SK-N-DZ (cell line): Measurements from ENCODE around the gene BAHD1.

Source experiments
- DNase-seq: peaks from one replicate; pipeline ENCODE4 v3.0.0-alpha.2; 2015; ENCODE audit warnings: low spot score

BAHD1 gene

DNA sequence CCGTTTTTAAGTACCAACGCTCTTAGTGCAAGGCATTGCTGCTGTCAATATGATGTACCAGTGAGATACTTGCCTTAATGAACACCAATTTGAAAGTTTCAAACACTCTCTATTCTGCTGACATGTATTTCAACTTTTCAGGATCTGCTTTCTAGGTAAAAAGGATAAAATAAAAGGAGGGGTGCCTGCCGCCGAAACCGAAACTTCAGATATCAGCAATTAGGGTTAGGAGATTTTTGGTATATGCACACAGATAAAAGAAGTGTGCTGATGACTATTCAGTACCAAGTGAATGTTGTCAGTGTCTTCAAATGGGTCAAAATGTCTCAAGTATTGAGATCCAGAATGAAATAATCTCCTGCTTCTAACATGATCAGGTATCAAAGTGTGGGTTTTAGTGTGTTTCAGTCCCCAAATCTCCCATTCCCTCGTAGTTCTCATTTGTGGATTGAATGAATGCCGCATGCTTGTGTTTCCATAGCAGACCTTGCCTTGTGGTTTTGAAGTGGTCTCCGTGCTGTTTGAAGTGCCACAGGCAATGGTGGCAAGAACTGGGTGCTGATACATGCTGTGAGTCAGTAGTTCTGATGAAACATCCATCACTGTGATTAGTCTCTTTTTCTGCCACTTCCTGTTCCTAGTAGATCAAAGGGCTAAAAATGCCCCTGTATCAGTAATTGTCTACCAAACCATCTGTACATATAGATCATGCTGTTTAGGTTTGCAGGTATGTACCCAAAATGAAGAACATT is 52.5 kb downstream of the BAHD1 start:
- no peak for DNase-seq

DNA sequence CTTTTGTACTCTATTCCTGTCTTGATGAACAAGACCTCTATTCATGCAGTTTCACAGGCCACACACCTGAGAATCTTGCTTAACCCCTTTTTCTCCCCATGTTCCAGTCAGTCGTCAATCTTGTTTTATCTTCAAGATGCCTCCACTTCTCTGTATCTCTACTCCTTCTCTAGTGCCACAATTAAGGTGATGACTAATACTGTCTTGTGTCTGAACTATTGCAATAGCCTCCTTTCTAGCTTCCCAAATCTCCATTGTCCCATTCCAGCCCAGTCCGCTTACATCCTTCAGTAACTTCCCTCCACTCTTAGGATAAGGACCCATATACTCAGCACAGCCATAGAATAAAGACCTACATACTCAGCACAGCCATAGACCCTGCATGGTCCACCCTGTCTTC is 54.8 kb downstream of the BAHD1 start:
- no peak for DNase-seq

DNA sequence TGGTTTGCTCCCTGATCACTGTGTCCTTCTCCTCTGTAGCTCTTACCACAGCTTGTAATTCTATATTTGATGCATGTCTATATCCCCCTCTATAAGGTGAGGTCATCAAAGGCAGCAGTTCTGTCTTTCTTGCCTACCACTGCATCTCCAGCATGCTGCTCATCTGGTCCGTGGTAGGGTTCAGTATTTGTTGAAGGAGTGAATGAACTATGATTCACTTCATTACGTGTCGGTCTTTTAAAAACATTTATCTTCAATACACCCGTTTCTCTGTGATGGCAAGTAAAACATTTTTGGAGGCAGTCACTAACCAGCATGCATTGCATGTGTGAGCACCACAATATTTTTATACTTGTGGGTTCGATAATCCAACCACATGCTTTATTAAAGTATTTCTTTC is 57.7 kb downstream of the BAHD1 start:
- DNase-seq: no peak

DNA sequence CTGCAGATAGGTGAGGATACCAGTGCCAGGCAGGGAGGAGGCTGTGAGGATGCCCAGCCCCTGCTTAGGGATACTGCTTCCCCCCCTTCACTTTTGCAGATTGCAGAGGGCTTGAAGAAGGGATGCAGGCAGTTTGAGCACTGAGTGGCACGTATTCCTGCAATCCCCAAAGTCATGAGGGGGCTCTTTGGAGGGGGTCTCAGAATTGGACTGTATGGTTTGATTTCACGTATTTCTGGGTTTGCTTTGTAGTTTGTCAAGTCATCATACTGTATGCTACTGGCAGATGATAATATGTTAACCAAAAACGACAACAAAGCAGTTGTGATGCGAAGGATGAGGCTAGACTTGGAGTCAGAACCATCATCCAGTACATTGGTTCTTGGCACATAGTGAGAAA is 58.1 kb downstream of the BAHD1 start:
- no peak for DNase-seq

DNA sequence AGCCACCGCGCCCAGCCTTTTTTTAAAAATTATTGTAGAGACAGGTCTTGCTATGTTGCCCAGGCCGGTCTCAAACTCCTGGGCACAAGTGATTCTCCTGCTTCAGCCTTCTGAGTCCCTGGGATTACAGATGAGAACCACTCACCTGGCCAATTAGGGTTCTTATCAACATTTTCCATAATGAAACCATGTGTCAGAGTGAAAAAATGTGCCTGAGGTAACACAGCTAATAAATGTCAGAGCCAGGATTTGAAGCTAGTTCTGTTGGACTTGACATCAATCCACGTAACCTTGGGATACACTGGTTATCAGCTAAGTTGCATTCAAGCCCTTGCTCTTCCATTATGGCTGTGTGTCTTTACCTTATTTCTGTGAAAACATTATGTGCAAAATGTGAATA is 59.2 kb downstream of the BAHD1 start:
- no peak for DNase-seq

DNA sequence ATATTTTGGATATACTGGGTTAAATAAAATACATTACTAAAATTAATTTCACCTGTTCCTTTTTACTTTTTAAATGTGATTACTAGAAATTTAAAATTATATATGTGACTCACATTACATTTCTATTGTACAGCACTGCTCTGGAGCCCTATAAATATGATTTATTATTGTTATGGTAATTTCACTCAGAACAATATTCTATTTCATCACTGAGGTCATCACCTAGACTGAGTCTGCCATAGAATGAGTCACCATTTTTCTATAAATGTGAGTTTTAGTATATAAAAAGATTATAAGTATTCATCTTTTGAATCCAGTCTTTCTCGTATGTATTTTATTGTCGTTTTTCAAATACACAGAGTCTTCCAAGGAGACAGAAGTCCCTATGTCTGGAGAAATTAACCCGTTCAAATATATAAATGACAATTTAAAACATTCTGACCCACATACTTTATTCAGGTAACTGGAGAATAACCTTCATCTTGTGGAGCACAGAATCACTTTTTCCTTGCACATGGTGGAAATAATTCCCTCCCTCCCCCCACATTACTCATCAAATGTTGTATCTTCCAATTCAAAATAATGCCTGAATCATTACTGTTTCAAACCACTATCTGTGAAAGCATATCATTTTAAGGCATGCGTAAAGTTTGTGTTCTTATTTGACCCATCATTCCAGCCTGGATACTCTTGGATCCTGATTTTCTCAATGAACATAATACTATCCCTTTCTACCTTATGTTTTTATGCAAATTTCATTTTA is 60.0 kb downstream of the BAHD1 start:
- DNase-seq: no peak

DNA sequence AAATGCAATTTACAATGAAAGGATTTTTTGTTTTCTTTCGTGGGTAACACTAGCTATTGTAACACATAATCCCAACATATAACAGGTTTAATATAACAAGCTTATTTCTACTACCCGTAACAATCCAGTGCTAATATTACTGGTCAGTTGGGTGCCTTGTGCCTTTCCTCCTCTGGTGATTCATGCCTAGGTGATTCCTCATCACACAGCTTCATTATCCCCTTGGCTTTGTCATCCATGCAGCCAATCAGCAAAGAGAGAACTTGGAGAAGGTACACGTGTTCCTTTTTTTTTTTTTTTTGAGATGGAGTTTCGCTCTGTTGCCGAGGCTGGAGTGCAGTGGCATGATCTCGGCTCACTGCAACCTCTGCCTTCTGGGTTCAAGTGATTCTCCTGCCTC is 60.7 kb downstream of the BAHD1 start:
- no peak for DNase-seq

DNA sequence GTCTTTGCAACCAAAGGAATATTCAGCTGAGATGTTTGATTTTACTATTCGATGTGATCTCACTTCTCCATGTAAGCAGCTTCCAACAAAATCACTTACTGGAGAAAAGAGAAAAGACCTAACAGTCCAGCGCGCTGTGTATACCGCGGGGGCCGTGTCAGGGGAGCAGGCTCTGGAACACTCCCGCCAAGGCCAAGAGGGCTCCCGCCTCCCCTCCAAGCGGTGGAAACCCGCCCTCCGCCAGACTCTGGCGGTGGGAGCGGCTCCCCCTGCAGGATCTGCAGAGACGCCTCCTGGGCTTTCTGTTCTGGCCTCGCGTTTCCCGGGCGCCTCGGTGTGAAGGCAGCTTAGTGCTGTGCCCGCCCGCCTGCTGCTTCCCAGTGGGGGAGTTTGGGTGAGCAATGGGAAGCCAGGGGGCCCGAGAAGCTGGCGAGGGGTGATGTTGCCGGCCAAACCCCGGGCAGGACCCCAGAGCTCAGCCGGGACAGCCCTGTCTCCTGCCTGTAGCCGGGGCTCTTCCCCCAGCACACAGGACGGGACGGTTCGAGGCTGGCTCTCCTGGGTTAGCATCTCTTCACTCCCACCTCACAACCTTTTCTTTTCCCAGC is 66.3 kb downstream of the BAHD1 start:
- peak; percentile 83 for DNase-seq

DNA sequence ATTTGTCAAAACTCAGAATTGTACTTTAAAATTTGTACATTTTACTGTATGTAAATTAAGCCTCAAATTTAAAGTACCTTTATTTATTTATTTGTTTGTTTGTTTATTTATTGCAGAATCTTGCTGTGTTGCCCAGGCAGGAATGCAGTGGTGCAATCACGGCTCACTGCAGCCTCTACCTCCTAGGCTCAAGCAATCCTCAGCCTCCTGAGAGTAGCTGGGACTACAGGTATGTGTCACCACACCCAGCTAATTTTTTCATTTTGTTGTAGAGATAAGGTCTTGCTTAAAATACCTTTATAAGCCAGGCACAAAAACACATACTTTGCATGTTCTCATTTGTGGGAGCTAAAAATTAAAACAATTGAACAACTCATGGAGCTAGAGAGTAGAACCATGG is 67.5 kb downstream of the BAHD1 start:
- DNase-seq: no peak

DNA sequence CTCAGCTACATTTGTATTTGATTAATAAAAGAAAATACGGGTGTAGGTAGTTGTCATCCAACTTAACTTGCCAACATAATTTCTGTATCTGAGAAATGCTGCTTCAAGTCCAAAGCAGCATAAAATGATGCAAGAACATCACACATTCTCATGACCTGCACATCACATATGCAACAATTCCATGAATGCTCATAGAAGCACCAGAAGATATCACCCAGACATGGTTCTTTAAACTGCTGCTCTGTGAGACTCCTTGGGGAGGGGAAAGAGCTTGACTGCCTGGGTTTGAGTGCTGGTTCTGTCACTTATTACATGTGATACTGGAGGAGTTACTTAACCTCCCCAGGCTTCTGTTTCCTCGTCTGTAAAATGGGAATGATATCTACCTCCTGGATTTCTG is 69.4 kb downstream of the BAHD1 start:
- DNase-seq: no peak

DNA sequence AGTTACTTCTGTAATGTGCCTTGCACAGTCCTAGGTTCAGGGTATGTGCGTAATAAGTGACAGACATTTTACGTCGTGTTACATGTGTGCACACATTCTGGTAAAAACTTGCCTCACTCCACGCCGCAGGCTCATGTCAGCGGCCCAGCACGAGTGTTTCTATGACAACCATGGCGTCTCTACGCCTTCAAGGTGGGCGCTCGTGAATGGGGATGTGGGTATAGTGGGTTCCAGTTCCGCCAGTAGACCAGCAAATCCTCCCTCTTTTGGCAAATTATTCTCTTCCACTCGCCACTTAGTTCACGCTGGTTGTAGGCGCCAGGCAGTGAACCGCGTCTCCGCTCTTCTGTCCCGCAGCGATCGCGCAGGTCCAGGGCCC is 70.3 kb downstream of the BAHD1 start:
- no peak for DNase-seq

DNA sequence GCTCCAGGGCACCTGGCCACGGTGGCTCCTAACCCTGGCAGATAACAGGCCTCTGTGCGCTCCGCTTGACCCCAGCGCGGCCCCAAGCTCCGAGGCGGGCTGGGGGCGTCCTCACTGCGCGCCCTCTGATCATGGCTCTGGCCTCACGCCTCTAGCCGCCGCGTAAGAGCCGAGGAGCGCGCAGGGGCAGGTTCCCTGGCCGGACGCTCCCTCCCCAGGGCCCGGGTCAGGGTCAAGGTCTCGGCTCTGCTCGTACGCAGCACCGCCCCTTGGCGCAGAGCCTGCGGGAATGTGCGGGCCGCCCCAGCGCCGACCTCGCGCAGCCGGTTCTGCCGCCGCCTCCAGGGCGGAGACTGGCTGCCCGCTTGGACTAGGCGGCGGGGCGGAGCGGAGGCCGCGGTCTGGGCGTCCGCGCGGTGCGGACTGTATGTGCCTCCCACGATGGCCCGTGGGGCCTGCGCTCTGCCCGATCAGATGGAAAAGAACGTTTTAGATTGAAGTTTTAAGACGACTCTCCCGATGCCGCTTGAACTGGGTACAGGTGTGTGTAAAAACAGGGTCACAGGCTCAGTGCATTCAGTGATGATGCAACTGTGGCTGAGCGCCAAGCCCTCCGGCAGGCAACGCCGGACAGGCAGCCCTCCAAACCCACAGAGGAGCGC is 70.8 kb downstream of the BAHD1 start:
- peak; percentile 34 for DNase-seq

DNA sequence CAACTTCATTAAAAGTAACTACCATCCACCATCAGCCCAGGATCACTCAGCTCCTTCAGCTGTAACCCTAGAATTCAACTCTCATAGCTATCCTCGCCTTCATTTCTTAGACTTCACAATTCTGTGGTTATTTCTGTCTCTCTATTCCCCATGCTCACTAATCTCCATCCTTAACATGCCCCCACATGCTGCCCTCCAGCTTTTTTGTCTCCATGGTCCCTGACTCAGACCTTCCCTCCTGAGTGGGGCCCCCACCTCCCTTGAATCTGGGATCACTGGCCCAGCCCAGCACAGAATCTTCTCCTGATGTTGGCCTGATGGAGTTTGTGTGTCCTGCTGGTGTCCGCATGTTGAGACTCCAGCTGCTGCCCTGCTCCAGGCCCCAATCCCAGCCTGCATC is 71.7 kb downstream of the BAHD1 start:
- DNase-seq: no peak

DNA sequence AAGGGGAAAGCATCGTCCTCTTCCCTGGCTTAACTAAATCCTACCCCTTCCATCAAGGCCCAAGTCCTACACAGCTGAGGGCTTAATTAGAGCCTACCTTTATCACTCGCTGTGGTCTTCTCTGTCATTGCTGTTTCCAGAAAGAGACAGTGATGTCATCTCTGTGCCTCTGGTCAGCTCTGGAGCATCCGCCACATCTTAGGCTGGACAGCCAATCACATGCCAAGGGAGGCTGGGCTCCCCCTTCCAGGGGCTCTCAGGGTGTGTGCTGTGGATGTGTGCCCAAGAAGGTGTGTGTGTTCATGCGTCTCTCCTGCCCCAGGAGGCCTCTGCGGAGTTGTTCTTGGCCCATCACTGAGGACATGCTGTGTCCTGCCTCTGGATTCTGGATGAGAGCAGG is 72.9 kb downstream of the BAHD1 start:
- no peak for DNase-seq

DNA sequence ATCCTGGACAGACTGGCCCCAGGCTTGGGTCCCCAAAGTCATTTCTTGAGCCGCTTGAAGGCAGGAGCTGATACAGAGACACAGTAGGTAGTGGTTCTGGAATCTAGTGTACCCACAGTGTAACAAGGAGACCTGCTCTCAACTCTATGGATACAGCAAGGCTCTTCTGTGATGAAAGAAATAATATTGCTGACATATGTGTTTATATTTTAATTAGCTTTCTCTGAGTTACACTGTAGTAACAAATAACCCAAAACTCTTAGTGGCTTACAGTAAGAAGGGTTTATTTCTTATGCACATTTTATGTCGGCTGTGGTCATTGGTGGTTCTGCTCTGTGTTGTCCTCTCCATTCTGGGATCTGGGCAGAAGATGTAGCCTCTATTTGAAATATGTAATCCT is 75.6 kb downstream of the BAHD1 start:
- no peak for DNase-seq
